Measurements from ENCODE around the gene CCT7.

Gene CCT7

DNA sequence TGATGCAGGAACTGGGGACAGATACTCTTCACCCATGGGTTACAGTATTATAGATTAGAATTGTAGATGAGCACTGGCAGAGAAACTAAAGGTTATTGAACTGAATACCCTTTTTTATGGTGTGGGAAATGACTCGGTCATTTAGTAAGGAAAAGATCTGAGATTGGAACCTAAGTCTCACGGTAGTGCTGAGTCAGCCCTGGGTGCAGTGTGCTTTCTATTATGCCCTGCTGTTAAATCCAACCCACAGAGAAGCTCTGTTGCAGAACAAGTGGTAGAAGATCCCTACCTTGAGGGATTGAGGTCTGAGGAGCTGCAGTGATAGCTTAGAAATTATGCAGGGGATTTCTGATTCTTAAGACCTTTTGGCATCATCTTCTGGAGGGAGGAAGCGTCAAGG, 12.7 kb downstream of the CCT7 start:
- TF ChIP-seq, protein P1, sequence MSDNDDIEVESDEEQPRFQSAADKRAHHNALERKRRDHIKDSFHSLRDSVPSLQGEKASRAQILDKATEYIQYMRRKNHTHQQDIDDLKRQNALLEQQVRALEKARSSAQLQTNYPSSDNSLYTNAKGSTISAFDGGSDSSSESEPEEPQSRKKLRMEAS (IDR thresholded peaks at IDR 0.05): no peak
- TF ChIP-seq, protein P2, sequence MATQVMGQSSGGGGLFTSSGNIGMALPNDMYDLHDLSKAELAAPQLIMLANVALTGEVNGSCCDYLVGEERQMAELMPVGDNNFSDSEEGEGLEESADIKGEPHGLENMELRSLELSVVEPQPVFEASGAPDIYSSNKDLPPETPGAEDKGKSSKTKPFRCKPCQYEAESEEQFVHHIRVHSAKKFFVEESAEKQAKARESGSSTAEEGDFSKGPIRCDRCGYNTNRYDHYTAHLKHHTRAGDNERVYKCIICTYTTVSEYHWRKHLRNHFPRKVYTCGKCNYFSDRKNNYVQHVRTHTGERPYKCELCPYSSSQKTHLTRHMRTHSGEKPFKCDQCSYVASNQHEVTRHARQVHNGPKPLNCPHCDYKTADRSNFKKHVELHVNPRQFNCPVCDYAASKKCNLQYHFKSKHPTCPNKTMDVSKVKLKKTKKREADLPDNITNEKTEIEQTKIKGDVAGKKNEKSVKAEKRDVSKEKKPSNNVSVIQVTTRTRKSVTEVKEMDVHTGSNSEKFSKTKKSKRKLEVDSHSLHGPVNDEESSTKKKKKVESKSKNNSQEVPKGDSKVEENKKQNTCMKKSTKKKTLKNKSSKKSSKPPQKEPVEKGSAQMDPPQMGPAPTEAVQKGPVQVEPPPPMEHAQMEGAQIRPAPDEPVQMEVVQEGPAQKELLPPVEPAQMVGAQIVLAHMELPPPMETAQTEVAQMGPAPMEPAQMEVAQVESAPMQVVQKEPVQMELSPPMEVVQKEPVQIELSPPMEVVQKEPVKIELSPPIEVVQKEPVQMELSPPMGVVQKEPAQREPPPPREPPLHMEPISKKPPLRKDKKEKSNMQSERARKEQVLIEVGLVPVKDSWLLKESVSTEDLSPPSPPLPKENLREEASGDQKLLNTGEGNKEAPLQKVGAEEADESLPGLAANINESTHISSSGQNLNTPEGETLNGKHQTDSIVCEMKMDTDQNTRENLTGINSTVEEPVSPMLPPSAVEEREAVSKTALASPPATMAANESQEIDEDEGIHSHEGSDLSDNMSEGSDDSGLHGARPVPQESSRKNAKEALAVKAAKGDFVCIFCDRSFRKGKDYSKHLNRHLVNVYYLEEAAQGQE (IDR thresholded peaks at IDR 0.05; ENCODE audit: low read depth): no peak
- TF ChIP-seq TEAD4 (IDR thresholded peaks at IDR 0.05): no peak
- no peak for TF ChIP-seq NFIC (IDR thresholded peaks at IDR 0.05)
- no peak for TF ChIP-seq EP300 (IDR thresholded peaks at IDR 0.05; ENCODE audit: borderline replicate concordance)
- TF ChIP-seq FOXM1 (IDR thresholded peaks at IDR 0.05; ENCODE audit: borderline replicate concordance, low read depth): no peak
- no peak for TF ChIP-seq CREB1 (IDR thresholded peaks at IDR 0.05; ENCODE audit: low read depth)
- no peak for TF ChIP-seq TAF1 (IDR thresholded peaks at IDR 0.05; ENCODE audit: low read depth)
- TF ChIP-seq YY1 (IDR thresholded peaks at IDR 0.05; ENCODE audit: low read depth): no peak
- no peak for TF ChIP-seq ZBTB7A (IDR thresholded peaks at IDR 0.05; ENCODE audit: low read depth)
- TF ChIP-seq TCF12 (IDR thresholded peaks at IDR 0.05; ENCODE audit: low read depth): no peak
- TF ChIP-seq, protein P3, sequence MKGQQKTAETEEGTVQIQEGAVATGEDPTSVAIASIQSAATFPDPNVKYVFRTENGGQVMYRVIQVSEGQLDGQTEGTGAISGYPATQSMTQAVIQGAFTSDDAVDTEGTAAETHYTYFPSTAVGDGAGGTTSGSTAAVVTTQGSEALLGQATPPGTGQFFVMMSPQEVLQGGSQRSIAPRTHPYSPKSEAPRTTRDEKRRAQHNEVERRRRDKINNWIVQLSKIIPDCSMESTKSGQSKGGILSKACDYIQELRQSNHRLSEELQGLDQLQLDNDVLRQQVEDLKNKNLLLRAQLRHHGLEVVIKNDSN (IDR thresholded peaks at IDR 0.05): no peak
- TF ChIP-seq RAD21 (IDR thresholded peaks at IDR 0.05; ENCODE audit: low read depth): no peak
- no peak for TF ChIP-seq EGR1 (IDR thresholded peaks at IDR 0.05)
- no peak for TF ChIP-seq CEBPB (IDR thresholded peaks at IDR 0.05)

DNA sequence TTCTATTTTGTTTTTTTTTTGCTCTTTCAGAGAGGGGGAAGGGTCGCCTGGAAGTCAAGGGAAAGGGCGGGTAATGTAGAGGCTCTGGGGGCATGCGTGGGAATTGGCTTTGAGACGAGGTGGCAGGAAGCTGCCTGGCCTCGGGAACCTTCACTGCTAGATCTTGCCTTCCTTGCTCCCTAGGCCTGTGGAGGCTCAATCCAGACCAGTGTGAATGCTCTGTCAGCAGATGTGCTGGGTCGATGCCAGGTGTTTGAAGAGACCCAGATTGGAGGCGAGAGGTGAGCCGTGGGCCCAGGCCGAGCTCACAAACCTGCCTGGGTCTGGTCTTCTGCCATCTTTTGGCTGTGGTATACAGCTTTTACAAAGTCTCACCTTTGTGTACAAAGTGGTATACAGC, 15.5 kb downstream of the CCT7 start:
- TF ChIP-seq TAF1 (IDR thresholded peaks at IDR 0.05; ENCODE audit: low read depth) (no peak), RAD21 (IDR thresholded peaks at IDR 0.05; ENCODE audit: low read depth) (no peak), ZBTB7A (IDR thresholded peaks at IDR 0.05; ENCODE audit: low read depth) (no peak), YY1 (IDR thresholded peaks at IDR 0.05; ENCODE audit: low read depth) (no peak), CEBPB (IDR thresholded peaks at IDR 0.05) (no peak), TEAD4 (IDR thresholded peaks at IDR 0.05) (no peak)
- TF ChIP-seq, protein P3 (IDR thresholded peaks at IDR 0.05): no peak

DNA sequence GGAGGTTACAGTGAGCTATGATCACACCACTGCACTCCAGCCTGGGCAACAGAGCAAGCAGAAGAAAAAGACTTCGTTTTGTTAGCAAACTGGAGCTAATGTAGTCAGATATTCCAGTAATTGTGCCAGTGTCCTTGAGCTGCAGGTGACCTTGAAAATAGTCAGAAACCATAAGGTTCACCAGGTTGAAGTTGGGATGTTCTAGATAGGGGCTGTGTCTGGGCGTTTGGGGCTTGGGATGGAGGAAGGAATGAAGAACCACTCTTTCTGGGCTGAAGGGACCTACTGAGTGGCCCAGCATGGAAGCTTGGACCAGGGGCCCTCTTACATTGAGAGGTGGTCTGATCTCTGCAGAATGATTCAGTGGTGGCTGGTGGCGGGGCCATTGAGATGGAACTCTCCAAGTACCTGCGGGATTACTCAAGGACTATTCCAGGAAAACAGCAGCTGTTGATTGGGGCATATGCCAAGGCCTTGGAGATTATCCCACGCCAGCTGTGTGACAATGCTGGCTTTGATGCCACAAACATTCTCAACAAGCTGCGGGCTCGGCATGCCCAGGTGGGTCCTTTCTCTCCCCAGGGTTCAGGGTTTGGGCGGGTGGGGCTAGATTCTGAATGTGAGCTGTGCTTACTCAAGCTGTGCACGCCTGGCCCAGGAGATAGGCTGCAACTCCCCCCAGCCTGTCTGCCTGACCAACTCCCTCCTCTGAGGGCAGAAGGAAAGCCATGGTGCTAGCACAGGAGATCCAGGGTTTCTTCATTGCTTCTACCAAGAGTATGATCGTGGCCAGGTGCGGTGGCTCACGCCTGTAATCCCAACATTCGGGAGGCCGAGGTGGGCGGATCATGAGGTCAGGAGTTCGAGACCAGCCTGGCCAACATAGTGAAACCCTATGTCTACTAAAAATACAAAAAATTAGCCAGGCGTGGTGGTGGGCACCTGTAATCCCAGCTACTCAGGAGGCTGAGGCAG, 17.1 kb downstream of the CCT7 start:
- TF ChIP-seq TEAD4 (IDR thresholded peaks at IDR 0.05): no peak
- TF ChIP-seq, protein P3 (IDR thresholded peaks at IDR 0.05): no peak
- TF ChIP-seq FOXM1 (IDR thresholded peaks at IDR 0.05; ENCODE audit: borderline replicate concordance, low read depth): no peak
- TF ChIP-seq EGR1 (IDR thresholded peaks at IDR 0.05): no peak
- no peak for TF ChIP-seq TCF12 (IDR thresholded peaks at IDR 0.05; ENCODE audit: low read depth)
- TF ChIP-seq NFIC (IDR thresholded peaks at IDR 0.05): no peak
- TF ChIP-seq YY1 (IDR thresholded peaks at IDR 0.05; ENCODE audit: low read depth): no peak
- TF ChIP-seq TAF1 (IDR thresholded peaks at IDR 0.05; ENCODE audit: low read depth): no peak

DNA sequence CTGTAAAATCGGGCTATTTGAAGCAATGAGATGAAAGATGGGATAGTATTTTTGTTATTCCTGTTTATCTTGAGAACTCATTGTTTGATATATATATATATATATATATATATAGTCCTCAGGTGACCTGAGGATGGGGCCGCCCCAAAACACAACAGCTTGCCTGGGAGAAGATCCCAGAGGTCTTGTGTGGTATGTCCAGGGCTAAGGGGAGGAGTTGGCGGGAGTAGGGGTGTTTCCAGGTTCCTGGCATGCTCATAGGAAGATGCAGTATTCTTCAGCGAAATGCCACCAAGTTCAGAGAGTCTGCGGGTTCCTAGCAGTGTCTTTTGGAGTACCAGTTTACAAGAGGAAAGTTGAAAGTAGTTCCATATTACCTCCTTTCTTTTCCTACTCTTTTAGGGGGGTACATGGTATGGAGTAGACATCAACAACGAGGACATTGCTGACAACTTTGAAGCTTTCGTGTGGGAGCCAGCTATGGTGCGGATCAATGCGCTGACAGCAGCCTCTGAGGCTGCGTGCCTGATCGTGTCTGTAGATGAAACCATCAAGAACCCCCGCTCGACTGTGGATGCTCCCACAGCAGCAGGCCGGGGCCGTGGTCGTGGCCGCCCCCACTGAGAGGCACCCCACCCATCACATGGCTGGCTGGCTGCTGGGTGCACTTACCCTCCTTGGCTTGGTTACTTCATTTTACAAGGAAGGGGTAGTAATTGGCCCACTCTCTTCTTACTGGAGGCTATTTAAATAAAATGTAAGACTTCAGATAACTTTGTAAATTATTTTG, 18.3 kb downstream of the CCT7 start:
- no peak for TF ChIP-seq TAF1 (IDR thresholded peaks at IDR 0.05; ENCODE audit: low read depth)

DNA sequence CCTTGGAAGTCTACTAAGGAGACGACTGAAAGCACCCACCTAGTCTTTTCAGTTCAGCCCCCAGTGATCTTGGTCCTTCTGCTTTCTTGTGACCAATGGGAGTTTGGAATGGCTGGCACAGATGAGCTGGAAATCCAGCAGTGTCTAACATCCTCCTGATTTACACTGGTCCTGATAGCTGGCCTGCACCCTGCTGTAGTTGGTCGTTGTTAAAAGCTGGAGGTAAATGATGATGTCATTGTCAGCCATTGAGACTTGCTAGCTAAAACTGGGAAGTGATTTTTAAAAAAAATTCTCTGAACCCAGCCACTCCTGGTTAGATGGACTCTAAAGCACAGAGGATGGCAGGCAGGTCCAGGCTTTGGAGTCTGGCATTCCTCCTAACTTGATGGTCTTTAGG, 19.3 kb downstream of the CCT7 start:
- TF ChIP-seq, protein P2 (IDR thresholded peaks at IDR 0.05; ENCODE audit: low read depth): no peak
- TF ChIP-seq ZBTB7A (IDR thresholded peaks at IDR 0.05; ENCODE audit: low read depth) (no peak), CEBPB (IDR thresholded peaks at IDR 0.05) (no peak), EGR1 (IDR thresholded peaks at IDR 0.05) (no peak), YY1 (IDR thresholded peaks at IDR 0.05; ENCODE audit: low read depth) (no peak), CREB1 (IDR thresholded peaks at IDR 0.05; ENCODE audit: low read depth) (no peak), EP300 (IDR thresholded peaks at IDR 0.05; ENCODE audit: borderline replicate concordance) (no peak), TCF12 (IDR thresholded peaks at IDR 0.05; ENCODE audit: low read depth) (no peak), NFIC (IDR thresholded peaks at IDR 0.05) (no peak), FOXM1 (IDR thresholded peaks at IDR 0.05; ENCODE audit: borderline replicate concordance, low read depth) (no peak), TEAD4 (IDR thresholded peaks at IDR 0.05) (no peak), RAD21 (IDR thresholded peaks at IDR 0.05; ENCODE audit: low read depth) (no peak), TAF1 (IDR thresholded peaks at IDR 0.05; ENCODE audit: low read depth) (no peak)
- TF ChIP-seq, protein P1 (IDR thresholded peaks at IDR 0.05): no peak
- TF ChIP-seq, protein P3 (IDR thresholded peaks at IDR 0.05): no peak

Measured in Ishikawa (cell line).